ENCODE data around the gene GRHL3.
A peak's percentile ranks its signal among the peaks of the same experiment; 100 is the strongest.

GRHL3 gene

DNA sequence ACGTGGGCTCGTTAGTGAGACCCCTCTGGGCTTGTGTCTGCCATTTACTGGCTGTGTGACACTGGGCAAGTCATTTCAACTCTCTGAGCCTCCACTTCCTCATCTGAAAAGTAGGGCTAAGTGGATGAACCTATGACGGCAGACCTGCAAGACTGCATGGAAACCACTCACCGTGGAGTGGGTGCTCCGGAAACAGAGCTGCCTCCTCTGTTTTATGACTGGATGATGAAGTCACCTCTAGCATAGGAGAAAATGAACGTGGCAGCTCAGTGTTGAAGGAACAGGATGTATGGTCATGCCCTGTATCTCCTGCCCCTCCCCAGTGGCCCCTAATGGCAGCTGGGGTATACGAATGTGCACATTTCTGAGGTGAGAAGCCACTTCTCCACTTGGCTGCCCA is 53.9 kb downstream of the GRHL3 start:
- DNase-seq (ENCODE audit: low read depth), result no peak

DNA sequence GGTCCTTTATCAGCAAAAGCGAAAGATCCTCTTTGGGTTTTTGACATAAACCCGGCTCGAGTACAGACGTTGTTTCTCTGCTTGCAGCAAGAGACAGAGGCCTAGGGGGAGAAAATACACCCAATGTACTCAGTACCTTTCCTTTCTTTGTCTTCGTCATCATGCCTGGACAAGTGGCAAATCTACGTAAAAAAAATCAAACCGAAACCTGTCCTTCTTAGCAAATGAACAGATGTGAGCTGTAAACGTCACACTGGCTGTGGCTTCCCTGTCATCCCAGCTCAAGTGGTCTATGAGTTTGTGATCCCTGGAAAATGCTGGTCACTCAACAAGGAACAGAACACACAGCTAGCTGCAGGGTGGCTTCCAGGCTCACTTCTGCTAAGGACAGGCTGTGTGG is 54.6 kb downstream of the GRHL3 start:
- no peak for DNase-seq (ENCODE audit: low read depth)

DNA sequence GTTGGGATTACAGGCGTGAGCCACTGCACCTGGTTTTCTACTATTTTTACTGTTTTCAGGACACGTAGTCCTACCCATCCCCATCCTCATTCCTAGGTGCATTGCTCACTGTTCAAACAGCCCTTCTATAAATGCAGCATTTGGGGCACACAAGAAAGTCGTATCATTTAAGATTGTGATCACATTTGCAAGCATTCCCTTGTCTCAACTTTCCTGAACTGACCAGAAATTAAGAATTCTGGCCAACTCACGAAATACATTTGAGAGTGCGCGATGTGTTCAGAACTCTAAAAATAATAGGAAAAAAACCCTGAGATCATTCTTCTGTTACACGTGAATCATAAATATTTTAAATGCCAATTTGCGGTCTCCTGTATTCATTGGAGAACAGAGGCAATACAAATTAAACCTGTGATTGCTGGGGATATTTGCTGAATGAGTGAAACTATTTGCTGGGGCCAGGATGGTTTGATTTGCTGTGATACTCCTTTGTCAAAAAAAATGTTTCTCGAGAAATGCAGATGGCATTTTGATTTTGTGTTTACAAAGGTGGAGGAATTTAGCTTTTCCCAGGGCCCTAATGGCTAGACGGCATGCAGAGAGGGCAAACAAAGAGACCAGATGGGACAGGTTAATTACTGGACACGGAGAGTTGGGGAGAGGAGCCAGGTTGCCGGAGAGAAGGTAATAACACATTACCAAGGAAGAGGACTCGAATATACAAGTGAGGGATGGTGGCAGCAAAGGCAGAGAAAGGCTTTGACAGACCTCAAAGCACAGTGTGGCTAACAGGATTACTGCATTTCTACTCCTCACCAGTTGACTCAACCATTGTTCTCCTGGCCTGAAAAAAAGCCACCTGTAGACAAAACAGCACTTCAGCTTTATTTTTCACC is 56.0 kb downstream of the GRHL3 start:
- DNase-seq (ENCODE audit: low read depth), result no peak

DNA sequence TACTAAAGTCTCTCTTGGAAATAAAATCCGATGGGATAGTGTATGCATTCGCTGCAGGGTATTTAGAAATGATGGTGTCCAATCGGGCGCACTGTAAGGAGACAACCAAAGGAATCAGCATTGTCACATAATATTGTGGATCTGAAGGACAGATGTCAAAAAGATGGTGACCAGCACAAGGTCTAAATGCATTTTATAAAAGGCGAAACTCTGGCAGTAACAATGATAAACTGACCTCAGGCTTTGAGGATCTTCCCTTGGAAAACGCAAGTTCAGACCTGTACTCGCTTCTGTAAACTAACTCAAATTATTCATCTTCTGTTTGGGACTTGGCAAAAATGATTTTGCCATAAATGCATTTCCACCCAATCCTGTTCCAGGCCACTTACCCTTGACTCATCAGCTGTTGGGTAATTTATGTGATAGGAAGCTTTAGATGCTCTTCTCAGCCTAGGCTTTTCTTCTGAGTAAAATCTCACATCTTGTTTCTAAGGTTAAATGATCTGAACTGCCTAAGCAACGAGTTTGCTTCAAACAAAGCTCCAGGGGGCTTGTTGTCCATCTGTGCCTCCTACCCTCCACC is 60.7 kb downstream of the GRHL3 start:
- no peak for DNase-seq (ENCODE audit: low read depth)

DNA sequence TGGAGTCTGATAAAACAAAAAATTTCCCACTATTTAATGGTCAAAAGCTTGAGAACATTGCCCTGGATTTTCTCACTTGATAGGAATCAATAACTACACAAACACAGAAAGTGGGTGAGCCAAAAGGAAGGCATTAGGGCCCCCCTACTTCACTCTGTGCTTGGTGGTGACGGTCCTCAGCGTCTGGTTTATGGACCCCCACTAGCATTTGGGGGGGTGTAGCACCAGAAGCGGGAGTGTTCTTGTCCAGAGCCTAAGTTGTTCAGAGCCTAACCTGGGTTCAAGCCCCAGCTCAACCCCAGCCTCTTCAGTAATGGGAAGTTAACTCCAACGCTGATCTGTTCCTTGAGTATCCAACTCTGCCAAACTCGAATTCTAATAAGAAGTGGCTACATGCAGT is 61.4 kb downstream of the GRHL3 start:
- no peak for DNase-seq (ENCODE audit: low read depth)

DNA sequence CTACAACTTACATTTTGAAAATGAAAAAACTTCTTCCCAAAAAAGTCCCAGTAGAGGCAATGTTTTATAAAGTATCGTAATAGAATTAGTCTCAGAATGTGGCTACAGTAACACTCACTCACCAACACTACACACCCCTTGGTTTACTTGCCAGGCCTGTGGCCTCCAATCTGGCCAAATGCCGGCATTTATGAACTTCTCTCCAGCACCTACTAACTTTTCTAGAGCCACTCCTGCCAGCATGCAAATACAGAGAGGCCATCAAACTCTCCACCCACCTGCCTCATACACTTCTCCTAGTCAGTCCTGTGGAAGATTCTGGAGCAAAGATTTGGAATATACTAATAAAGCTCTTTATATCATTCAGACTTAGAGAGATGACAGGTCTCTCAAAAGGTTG is 62.1 kb downstream of the GRHL3 start:
- no peak for DNase-seq (ENCODE audit: low read depth)

DNA sequence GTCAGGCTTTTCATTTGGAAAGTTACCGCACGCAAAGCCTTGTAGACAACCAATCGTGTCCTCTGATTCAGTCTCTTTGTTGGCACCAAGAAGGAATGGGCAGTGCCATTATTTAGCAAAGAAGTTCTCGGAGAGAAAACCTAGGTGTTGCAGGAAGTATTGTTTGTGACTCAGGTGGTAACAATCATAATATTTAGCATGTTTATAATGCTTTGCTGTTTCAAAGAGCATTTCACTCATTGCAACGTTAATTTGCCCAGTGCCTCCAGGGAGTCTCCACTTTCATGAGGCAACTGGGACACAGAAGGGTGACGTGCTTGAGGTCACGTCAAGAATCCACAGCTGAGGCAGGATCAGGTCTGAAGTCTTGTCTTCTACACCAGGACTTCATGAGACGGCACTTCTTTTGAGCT is 63.0 kb downstream of the GRHL3 start:
- no peak for DNase-seq (ENCODE audit: low read depth)

DNA sequence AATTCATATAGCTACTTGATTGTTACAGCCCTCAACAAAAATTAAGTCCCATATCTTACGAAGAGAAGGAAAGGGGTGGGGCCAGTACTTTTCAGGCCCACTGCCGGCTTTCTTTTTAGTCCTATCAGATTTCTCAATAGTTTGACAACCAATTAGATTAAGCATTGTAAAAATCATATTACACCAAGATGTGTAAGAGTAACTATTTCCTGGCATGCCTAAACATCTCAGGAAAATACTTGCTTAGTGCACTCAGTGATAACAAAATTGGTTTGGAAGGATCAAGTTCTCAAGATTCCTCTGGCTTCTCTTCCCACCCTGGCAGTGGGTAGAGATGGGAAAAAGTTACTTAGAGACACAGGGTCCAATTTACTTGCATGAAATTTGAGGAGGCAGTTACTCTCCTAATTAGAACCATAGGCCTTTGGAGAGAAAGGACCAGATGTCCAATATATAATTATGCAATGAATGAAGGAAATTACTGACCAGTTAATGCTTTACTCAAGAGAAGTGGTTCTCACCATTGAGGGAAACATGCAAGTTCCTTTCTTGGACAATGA is 64.3 kb downstream of the GRHL3 start:
- DNase-seq (ENCODE audit: low read depth), result no peak

DNA sequence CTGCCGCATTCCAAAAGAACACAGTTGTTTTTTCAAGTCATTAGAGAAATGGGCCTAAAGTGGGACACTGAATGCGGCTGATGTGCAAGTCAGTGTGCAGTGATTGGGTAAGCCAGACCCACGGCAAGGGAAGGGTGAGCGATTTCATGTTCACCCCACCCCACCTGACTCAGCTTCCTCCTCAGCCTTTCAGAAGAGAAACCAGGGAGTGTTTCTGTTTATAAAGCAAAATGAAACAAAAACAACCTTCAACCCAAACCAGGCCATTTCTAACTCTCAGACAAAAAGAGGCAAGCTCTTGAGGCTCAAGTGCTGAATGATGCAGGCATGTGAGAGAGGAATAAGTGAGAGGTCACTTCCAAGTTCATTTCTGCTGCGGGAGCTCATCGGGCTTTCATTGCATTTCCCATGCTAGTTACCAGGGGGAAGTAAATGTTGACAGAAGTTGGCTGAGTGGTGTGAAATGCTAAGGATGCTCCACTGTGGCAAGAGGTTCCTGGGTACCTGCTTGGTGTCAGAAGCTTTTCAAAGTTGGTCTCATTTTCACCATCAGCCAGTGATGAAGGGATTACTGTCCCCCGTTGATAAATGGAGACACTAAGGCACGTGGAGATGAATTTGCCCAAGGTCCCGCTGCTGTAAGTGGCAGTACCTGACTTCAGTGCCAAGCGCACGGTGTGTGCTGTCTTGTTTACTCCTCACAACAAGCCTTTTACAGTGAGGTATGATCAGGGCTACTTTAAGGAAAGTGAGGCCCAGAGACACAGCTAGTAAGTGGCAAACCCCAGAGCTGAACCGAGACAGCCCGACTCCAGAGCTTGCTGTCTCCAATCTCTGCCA is 65.3 kb downstream of the GRHL3 start:
- peak; percentile 65 for DNase-seq (ENCODE audit: low read depth)

DNA sequence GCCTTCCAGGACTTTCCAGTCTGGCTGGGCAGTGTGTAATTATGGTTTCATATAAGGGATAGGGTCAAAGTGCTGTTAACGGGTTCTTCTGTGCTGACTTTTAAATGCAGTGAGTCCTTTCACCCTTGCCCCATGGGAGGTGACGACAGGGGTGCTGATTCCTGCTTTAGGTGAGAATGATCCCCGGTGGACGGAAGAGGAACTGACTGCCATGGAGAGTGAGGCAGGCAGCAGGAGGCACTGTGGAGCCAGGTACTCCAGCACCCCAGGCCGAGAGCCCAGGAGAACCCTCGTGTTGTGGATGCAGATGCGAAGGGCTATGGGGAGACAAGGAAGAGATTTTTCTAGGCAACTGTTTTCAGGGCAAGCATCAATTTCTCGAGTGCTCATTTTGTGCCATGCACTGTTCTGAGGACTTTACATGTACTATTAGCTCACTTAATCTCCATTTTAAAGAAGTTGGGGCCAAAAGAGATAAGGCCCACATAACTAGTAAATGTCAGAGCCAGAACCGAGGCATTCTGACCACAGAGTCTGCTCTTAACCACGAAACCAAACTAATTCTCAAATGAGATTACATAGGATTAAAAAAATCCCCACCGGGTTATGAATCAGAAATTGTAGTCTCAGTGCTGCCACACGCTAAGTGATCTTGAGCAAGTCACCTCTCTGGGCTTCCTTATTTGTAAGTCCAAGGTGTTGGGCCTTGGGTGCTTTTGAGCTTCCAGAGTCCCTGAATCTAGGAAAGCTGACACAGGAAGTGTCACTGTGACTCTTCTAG is 66.2 kb downstream of the GRHL3 start:
- DNase-seq (ENCODE audit: low read depth), result no peak

DNA sequence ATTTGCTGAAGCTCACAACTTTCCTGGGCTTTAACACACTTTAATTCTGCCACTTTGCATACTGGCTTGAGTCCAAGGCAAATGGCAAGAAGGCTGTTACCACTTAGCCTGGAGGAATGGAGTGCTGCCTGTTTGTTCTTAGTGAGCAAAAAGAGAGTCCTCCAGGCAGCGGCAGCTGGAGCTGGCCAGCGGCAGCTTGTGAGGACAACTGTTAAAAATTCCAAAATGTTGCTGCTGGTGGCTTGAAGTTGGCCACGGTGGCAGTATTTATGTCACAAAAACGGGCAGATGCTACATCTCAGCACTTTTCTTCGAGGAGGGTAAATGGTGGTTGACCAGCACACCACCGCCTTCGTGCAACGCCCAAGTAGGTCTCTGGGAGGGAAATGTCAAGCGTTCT is 67.1 kb downstream of the GRHL3 start:
- DNase-seq (ENCODE audit: low read depth), result no peak

DNA sequence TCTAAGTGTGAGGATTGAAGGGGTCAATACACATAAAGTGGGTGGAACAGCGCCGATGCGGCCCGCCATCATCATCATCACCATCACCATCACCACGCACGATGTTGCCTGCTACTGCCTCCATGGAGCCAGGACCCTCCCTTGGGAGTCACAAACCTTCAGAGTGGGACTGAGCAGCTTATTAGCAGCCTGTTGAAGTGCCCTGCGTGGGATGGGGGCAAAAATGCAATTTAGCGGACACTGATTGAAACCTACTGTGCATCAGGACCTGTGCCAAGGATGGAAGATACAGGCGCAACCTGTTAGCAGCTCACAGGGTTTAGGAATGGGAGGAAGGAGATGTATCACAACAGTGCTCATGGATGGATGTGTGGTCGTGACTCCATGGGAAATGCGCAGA is 67.8 kb downstream of the GRHL3 start:
- DNase-seq (ENCODE audit: low read depth), result no peak

DNA sequence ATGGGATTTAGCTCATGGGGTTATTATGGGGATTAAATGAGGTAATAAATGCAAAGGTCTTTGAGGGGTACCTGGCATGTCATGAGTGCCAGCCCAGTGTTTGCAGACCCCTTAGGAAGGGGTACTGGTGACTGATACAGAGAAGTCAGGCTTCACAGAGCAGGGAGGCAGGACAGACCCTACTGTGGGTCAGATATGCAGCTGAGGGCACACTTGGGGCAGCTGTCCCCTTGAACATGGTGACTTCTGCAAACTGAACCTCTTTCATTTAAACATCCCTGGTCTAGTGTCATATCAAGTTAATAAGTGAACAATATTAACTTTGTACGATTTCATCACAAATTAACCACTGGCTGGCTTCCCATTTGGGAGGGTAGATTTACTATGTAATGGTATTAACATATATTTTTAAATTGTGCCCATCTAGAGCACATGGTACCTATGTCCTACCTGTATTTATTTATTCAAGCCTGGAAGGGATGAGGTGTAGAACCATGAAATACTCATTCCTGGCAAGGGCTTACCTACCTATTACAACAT is 68.5 kb downstream of the GRHL3 start:
- DNase-seq (ENCODE audit: low read depth), result no peak

DNA sequence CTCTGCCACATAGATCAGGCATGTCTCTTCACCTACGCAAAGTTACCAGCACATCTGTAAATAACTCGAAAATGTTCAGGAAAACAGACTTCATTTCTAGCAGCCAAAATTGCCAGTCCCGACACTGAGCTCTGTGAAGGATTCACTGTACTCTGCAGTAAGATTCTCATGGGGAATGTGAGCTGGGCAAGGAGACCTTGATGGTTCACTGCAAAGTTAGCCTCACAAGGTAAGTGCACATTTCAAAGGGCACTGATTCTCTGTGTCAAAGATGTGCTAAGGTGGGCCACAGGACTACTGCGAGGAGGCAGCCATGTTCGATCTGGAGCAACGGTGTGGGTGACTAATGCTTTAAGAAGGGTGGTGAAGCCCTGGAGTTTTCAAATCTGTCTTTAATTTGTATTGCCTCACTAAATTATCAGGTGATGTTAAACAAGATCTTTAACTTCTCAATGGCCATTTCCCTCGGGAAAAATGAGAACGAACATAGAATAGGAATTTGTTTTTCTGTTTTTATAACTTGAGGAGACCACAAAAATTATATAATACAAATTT is 69.3 kb downstream of the GRHL3 start:
- no peak for DNase-seq (ENCODE audit: low read depth)

DNA sequence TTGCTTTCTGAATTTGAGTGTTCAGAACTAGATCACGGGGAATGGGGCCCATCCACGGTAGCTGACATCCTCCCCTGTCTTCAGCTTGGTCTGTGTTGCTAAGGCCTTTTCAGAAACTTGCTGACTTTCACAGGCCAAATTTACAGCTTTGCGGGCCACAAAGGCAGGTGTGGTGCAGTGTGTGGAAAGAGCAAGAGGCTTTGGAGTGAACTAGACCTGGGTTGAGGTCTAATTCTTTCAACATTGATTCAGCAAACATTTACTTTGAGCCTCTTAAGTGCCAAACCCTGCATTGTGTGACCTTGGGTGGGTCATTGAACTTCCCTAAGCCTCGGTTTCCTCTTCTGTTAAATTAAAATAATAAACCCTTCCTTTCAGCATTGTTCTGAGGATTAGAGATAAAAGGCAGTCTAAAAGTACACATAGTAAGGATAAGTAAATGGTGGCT is 70.1 kb downstream of the GRHL3 start:
- DNase-seq (ENCODE audit: low read depth), result no peak

DNA sequence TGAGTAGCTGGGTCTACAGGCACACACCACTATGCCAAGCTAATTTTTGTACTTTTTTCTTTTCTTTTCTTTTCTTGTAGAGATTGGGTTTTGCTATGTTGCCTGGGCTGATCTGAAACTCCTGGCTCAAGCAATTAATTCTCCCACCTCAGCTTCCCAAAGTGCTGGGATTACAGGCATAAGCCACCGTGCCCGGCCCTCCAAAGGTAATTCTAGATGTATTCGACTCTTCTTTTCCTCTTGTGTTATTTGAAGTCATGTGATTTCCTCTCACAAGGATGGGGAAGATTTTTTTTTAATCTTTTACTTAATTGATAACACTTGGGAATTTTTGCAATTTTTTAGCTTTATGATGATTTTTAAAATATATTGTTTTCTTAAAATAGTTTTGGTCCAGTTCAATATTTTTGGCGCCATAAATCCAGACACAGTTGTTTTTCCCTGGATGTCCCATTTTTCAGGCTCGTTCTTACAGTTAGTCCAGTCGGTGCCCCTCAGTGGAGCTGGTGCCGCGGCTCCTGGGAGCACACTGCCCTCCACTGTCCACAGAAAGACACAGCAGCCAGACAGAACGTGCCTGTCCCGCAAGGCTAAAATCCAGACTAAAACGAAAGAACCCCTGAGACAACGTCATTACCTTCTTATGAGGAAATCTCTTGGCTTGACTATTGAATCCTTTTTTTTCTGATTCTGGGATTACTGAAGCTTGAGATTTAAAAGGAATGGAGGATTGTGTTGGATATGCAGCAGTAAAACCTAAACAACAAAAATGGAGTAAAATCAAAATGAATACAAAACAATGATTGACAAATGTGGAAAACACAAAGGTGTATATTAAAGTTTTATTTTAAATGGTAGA is 72.0 kb downstream of the GRHL3 start:
- DNase-seq (ENCODE audit: low read depth), result peak; percentile 79

DNA sequence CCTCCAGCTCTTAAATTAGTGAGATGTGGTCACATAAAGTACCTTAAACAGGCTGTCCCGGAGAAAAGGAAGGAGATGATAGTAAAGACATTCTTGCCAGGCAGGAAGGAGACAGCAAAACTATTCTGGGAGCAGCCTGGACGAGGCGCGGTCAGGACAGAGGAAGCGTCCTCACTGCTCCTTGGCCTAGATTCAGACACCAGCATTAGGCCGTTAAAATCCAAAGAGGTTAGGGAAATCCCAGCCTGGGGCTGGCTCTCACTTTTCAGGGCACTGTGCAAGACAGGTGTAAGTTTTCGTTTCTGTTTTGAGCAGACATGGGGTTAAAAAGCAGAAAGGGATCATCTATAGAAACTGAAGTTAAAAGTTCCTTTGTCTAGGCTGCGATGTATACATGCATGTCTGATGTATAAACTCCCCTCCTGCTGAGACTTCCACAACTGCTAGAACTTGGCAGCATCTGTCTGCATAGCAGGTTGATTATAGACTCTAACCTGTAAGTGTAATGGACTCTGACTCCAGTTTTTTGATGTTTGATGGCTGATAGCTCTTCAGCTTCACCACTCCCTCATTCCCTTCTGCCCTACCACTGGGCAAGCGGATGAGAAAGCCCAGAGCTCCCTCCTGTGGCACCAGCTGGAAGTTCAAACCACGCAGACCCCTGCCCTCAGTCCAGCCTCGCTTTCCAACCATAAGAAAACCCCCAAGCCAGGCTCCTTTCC is 72.9 kb downstream of the GRHL3 start:
- no peak for DNase-seq (ENCODE audit: low read depth)

DNA sequence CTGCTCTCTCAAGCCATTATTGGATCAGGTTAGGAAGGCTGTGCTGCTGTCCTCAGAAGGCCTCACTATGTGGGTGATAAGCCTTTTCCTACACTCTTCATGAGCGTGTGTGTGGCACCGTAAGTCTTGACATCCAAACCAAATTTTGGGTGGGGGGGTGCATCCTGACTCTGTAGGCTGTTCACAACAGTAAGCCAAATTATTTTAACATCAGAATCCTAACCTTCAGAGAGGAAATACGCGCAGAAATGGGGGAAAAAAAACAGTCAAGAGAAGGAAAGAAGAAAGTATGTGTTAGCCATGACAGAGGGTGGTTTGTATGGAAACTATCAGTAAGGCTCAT is 73.4 kb downstream of the GRHL3 start:
- no peak for DNase-seq (ENCODE audit: low read depth)

DNA sequence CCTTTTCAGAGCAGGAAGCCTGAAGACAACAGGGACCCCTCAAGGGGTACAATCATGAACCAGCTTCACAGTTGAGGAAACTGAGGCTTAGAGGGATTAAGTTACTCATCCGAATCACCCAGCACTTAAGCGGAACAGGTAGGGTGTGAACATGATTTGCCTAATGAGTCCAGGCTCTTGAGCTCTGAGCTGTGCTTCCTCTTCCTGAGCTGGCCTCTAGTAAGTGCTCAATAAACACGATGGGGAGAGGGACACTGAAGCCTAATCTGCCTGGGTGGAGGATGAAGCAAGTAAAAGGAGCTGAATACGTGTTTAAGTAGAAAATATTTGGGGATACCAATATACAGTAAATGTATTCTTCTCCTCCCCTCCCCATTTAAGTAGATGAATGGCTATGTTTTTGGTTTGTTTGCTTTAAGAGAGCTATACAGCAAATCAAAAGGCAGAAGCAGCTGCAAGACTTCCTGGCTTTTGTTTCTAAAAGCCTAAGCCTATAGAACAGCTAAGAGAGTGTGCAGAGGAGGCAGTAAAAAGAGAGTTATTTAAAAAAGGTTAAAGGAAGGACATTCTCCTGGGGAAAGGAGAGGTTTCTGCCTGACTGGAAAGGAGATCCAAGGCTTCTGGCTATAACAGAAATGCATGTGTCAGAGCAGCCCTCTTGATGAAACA is 74.0 kb downstream of the GRHL3 start:
- DNase-seq (ENCODE audit: low read depth), result no peak

Measured in stromal cell of bone marrow (primary cell).